SK-N-MC (cell line): ENCODE measurements around the gene PCDHB7.
"Not testable (repeated sequence)": the region's sequence is repeated elsewhere in the genome, so short reads cannot be mapped to it uniquely, and the experiment has no call there.

Experiments
- EZH2 ChIP-seq: fragments of 200-600 bp; sonication (generic); IDR thresholded peaks from one replicate; pipeline ENCODE4 v1.6.1; 2017; ENCODE audit warnings: antibody characterized with exemption
- FOXP2 ChIP-seq: optimal IDR thresholded peaks from 2 replicates; pipeline ENCODE3; 2011; ENCODE audit warnings: mild to moderate bottlenecking, moderate library complexity; ENCODE audit not compliant: insufficient read depth; ENCODE audit errors: extremely low read length, control extremely low read depth
- POLR2AphosphoS5 ChIP-seq: IDR thresholded peaks from 2 replicates; pipeline ENCODE4 v1.6.1; 2012; ENCODE audit warnings: mild to moderate bottlenecking, low read depth, low read length, borderline replicate concordance

DNA sequence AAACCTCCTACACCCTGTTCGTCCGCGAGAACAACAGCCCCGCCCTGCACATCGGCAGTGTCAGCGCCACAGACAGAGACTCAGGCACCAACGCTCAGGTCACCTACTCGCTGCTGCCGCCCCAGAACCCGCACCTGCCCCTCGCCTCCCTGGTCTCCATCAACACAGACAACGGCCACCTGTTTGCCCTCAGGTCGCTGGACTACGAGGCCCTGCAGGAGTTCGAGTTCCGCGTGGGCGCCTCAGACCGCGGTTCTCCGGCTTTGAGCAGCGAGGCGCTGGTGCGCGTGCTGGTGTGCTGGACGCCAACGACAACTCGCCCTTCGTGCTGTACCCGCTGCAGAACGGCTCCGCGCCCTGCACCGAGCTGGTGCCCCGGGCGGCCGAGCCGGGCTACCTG is 15.1 kb upstream of the PCDHB7 start:
- not testable (repeated sequence) for TF ChIP-seq POLR2AphosphoS5, EZH2, FOXP2
